Choroid plexus epithelial cell (primary cell): ENCODE data around the gene MARK1.

Source experiments
- DNase-seq: peaks from one replicate; pipeline ENCODE4 v3.0.0-alpha.2; 2010; ENCODE audit warnings: low read depth
- H3K4me3 ChIP-seq: 2 replicates; pipeline ENCODE4 v1.5.1; 2011; ENCODE audit warnings: low read depth, mild to moderate bottlenecking, control low read depth, low read length, moderate library complexity
- CTCF ChIP-seq: conservative IDR thresholded peaks from 2 replicates; pipeline ENCODE4 v1.5.1; 2011; ENCODE audit warnings: low read depth, mild to moderate bottlenecking, control low read depth, inconsistent platforms, low read length, moderate library complexity

The MARK1 gene

GRCh38 chr1:220573836-220574235 is 45.9 kb downstream of the MARK1 start:
- no peak overlapping the region for H3K4me3 ChIP-seq
- DNase-seq, result no peak
- TF ChIP-seq CTCF, result no peak

- no peak overlapping the region for H3K4me3 ChIP-seq
- DNase-seq, result no peak
- no peak for TF ChIP-seq CTCF
Observed at GRCh38 chr1:220575718-220576497, 48.0 kb downstream of the MARK1 start.

- no peak overlapping the region for H3K4me3 ChIP-seq
- TF ChIP-seq CTCF, result no peak
- DNase-seq, result no peak
Observed at GRCh38 chr1:220577926-220578325, 50.0 kb downstream of the MARK1 start.

- DNase-seq, result no peak
- no peak overlapping the region for H3K4me3 ChIP-seq
- TF ChIP-seq CTCF, result no peak
Observed at GRCh38 chr1:220579317-220579716, 51.4 kb downstream of the MARK1 start.

- no peak for DNase-seq
- no peak for TF ChIP-seq CTCF
- no peak overlapping the region for H3K4me3 ChIP-seq
Observed at GRCh38 chr1:220592714-220593113, 64.8 kb downstream of the MARK1 start.

GRCh38 chr1:220594356-220594755 is 66.4 kb downstream of the MARK1 start:
- TF ChIP-seq CTCF, result no peak
- no peak overlapping the region for H3K4me3 ChIP-seq
- DNase-seq, result peak; percentile 11

- no peak for TF ChIP-seq CTCF
- no peak for DNase-seq
- no peak overlapping the region for H3K4me3 ChIP-seq
Observed at GRCh38 chr1:220595179-220595578, 67.2 kb downstream of the MARK1 start.
